ENCODE measurements around the gene VWC2L. TPM values are rescaled to one million over a fixed set of nuclear protein-coding genes. Genes with fewer than 3 reads are reported as not detected.

VWC2L gene
- total RNA-seq, 6 experiments from 2014 or later = not detected

DNA sequence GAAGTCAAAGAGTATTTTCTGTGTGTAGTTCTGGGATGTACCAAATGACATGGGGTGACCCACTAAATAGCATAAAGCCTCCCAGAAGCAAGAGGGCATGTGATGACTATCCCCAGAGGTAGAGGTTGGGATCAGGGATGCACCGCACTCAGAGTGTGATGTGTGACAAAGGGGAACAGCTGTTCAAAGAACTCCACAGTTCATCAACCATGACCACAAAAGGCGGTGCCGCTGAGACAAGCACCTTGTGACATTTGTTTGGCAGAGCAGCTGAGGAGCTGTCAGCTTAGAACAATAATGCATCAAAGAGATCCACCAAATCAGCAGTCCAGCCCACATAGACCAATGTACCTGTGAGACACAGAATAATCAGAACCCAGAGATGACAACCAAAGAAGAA lies 81.3 kb downstream of the VWC2L start:
- Histone ChIP-seq H3K27me3 (no peaks in the 10 kb centered on the region), H3K4me3 (no peak overlapping the region), H3K4me1 (no peaks in the 10 kb centered on the region), H3K36me3 (no peaks in the 10 kb centered on the region), H3K9me3 (no peaks in the 10 kb centered on the region), H3K27ac (no peak overlapping the region)
- intact Hi-C loops (cut with DNase I) = no loop called here
- ATAC-seq (no peak), DNase-seq (no peak)
- 100% methylated on average over 1 of the region's 3 CpGs for WGBS (ENCODE audit: insufficient coverage, low coverage, low lambda C conversion rate, missing lambda C conversion rate)
- no peak for TF ChIP-seq POLR2A (IDR thresholded peaks at IDR 0.05)
- TF ChIP-seq, protein P1, sequence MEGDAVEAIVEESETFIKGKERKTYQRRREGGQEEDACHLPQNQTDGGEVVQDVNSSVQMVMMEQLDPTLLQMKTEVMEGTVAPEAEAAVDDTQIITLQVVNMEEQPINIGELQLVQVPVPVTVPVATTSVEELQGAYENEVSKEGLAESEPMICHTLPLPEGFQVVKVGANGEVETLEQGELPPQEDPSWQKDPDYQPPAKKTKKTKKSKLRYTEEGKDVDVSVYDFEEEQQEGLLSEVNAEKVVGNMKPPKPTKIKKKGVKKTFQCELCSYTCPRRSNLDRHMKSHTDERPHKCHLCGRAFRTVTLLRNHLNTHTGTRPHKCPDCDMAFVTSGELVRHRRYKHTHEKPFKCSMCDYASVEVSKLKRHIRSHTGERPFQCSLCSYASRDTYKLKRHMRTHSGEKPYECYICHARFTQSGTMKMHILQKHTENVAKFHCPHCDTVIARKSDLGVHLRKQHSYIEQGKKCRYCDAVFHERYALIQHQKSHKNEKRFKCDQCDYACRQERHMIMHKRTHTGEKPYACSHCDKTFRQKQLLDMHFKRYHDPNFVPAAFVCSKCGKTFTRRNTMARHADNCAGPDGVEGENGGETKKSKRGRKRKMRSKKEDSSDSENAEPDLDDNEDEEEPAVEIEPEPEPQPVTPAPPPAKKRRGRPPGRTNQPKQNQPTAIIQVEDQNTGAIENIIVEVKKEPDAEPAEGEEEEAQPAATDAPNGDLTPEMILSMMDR (IDR thresholded peaks at IDR 0.05) = no peak

DNA sequence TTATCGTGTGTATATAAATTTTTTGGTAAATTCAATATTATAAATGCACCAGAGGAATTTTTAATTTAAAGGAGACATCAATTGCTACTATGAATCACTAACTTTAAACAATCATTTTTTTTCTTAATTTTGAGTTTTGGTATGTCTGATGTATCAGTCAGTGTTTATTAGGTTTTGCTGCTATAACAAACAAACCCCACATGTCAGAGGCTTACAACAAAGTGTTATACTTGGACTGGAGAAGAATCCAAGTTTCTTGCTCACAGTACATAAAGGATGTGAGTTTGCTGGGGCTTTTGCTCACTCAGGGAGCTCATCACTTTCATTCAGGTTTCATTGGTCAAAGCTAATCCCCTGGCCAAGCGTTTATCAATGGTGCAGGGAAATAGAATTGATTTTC lies 81.8 kb downstream of the VWC2L start:
- no peak for DNase-seq
- H3K36me3 ChIP-seq = no peaks in the 10 kb centered on the region
- no peaks in the 10 kb centered on the region for H3K4me1 ChIP-seq
- H3K27me3 ChIP-seq = no peaks in the 10 kb centered on the region
- WGBS (ENCODE audit: insufficient coverage, low coverage, low lambda C conversion rate, missing lambda C conversion rate) = 69% methylated on average over 2 of the region's 2 CpGs
- H3K9me3 ChIP-seq = no peaks in the 10 kb centered on the region
- intact Hi-C loops (cut with DNase I) = no loop called here
- TF ChIP-seq, protein P1 (IDR thresholded peaks at IDR 0.05) = no peak
- no peak for TF ChIP-seq POLR2A (IDR thresholded peaks at IDR 0.05)
- no peak overlapping the region for H3K4me3 ChIP-seq
- no peak for ATAC-seq
- H3K27ac ChIP-seq = no peak overlapping the region

- TF ChIP-seq POLR2A (IDR thresholded peaks at IDR 0.05) = no peak
- TF ChIP-seq, protein P1 (IDR thresholded peaks at IDR 0.05) = no peak
- no peak for ATAC-seq
- intact Hi-C loops (cut with DNase I) = no loop called here
- no peak for DNase-seq
- Histone ChIP-seq H3K4me1 (no peaks in the 10 kb centered on the region), H3K9me3 (no peaks in the 10 kb centered on the region), H3K27ac (no peak overlapping the region), H3K4me3 (no peak overlapping the region), H3K36me3 (no peaks in the 10 kb centered on the region), H3K27me3 (no peaks in the 10 kb centered on the region)
- WGBS (ENCODE audit: insufficient coverage, low coverage, low lambda C conversion rate, missing lambda C conversion rate) = 46% methylated on average over 3 of the region's 3 CpGs
Measured at GRCh38 chr2:214497489-214497888, 86.6 kb downstream of the VWC2L start.

DNA sequence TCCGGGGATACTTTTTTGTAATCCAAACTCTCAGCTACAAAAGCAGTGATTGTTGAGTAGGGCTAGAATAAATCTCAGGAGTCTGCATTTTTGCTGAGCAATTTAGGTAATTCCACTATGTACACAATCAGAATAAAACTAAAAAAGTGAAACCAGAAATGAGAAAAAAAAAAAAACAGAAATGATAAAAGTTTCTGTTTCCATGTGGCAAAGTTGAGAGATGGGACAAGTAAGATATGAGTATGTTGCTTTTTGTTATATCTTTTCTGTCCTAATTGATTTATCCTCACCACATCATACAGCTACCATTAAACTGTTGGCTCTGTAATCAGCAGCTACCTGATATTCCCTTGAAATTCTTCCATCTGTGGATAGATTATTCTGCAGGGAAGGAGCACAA lies 92.7 kb downstream of the VWC2L start:
- no peaks in the 10 kb centered on the region for H3K4me1 ChIP-seq
- no peaks in the 10 kb centered on the region for H3K36me3 ChIP-seq
- WGBS (ENCODE audit: insufficient coverage, low coverage, low lambda C conversion rate, missing lambda C conversion rate) = 39% methylated on average over 1 of the region's 1 CpG
- no peaks in the 10 kb centered on the region for H3K9me3 ChIP-seq
- no peak for DNase-seq
- H3K4me3 ChIP-seq = no peak overlapping the region
- intact Hi-C loops (cut with DNase I) = no loop called here
- TF ChIP-seq, protein P1 (IDR thresholded peaks at IDR 0.05) = no peak
- no peak for TF ChIP-seq POLR2A (IDR thresholded peaks at IDR 0.05)
- no peaks in the 10 kb centered on the region for H3K27me3 ChIP-seq
- H3K27ac ChIP-seq = no peak overlapping the region
- no peak for ATAC-seq
